Adrenal gland (tissue), 5 donors: ENCODE results near the gene LMNA.

Experiments
- POLR2A ChIP-seq, 2 donors: fragments of 450-650 bp; IDR thresholded peaks; one replicate each; pipeline ENCODE4 v1.6.1; 2017; ENCODE audit warnings: antibody characterized with exemption in 2 of 2, mild to moderate bottlenecking in 2 of 2, moderate library complexity in 1 of 2
- TF ChIP-seq, protein P1 (sequence below), 6 experiments: fragments of 450-650 bp in 4 of 6; fragments of 200-600 bp in 2 of 6; sonication (generic) in 1 of 6; IDR thresholded peaks; 1 replicate in 5 of 6; 2 replicates in 1 of 6; pipeline versions ENCODE4 v1.5.1 to v1.8.0; 2016 to 2021; ENCODE audit warnings: antibody characterized with exemption in 6 of 6, mild to moderate bottlenecking in 2 of 6, moderate library complexity in 1 of 6
- donor health status: DM: no; HTN: no; CAD: no.

DNA sequence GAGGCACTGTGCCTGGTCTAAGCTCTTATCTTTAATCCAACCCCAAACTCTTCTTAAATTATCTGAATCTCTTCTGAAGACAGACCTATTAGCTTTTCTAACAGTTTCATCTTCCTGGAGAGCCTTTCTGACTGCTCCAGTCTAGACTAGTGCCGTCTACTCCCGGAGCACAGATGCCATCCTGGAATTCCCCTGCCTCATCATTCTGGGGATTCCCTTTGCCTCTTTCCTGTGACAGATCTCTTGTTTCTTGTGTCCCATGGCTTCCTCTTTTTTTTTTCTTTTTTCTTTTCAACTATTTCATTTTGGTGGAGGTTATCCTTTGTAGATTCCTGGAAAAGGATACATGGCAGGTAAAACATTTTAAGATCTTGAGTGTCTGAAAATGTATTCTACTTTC is 50.6 kb downstream of the LMNA start:
- no peak for TF ChIP-seq POLR2A (IDR thresholded peaks at IDR 0.05)
- TF ChIP-seq, protein P1, sequence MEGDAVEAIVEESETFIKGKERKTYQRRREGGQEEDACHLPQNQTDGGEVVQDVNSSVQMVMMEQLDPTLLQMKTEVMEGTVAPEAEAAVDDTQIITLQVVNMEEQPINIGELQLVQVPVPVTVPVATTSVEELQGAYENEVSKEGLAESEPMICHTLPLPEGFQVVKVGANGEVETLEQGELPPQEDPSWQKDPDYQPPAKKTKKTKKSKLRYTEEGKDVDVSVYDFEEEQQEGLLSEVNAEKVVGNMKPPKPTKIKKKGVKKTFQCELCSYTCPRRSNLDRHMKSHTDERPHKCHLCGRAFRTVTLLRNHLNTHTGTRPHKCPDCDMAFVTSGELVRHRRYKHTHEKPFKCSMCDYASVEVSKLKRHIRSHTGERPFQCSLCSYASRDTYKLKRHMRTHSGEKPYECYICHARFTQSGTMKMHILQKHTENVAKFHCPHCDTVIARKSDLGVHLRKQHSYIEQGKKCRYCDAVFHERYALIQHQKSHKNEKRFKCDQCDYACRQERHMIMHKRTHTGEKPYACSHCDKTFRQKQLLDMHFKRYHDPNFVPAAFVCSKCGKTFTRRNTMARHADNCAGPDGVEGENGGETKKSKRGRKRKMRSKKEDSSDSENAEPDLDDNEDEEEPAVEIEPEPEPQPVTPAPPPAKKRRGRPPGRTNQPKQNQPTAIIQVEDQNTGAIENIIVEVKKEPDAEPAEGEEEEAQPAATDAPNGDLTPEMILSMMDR (IDR thresholded peaks at IDR 0.05), result no peak
